ENCODE measurements around the gene C19orf53.

- no peak for TF ChIP-seq EZH2 (IDR thresholded peaks at IDR 0.05; ENCODE audit: borderline replicate concordance, low read depth, low read length, severe bottlenecking)
- peak; percentile 38 for TF ChIP-seq CTCF (IDR thresholded peaks at IDR 0.05; ENCODE audit: borderline replicate concordance, extremely low read depth, low read length, poor library complexity, severe bottlenecking)
Observed at GRCh38 chr19:13825489-13826441, 51.5 kb downstream of the C19orf53 start.

All from DND-41 (cell line).